HuH-7.5 (cell line): Measurements from ENCODE around the gene ZRANB1.

Experiments
- DNase-seq: peaks from one replicate; pipeline ENCODE4 v3.0.0; 2011; ENCODE audit warnings: low spot score

The ZRANB1 gene

DNA sequence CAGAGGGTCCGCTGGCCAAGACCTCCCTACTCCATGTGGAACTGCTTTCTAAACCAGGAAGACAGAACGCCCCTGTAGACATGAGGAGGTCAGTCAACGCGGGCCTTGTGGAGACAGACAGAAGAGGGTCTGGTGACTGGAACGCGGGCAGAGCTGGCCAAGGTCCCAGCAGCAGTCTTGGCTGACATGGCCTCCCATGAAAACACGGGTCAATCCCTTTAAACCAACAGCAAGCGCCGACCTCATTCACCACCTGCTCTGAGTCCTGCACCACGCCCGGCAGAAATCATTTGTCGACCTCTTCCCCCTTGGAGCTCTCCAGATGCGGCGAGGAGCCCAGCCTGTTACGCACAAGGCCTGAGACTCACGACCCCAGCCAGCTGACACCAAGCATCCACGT lies 78.5 kb downstream of the ZRANB1 start:
- DNase-seq = no peak

DNA sequence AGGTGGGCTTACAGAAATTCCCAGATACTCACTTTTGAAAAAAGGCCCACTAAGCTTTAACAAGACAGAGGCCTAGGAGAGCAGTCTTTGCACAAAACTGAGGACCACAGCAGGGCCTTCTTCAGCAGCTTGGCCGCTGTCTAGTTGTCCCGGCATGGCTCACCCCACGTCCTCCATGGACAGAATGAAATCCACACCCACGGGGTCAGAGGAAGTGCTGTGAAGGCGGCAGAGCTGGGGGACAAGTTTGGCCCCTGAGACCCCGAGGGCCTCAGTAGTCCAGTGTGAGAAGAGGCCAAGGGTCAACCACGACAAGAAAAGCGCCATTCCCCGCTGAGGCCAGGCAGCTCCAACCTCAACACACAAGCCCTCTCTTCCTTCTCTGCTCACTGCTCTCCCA lies 78.9 kb downstream of the ZRANB1 start:
- DNase-seq = no peak

DNA sequence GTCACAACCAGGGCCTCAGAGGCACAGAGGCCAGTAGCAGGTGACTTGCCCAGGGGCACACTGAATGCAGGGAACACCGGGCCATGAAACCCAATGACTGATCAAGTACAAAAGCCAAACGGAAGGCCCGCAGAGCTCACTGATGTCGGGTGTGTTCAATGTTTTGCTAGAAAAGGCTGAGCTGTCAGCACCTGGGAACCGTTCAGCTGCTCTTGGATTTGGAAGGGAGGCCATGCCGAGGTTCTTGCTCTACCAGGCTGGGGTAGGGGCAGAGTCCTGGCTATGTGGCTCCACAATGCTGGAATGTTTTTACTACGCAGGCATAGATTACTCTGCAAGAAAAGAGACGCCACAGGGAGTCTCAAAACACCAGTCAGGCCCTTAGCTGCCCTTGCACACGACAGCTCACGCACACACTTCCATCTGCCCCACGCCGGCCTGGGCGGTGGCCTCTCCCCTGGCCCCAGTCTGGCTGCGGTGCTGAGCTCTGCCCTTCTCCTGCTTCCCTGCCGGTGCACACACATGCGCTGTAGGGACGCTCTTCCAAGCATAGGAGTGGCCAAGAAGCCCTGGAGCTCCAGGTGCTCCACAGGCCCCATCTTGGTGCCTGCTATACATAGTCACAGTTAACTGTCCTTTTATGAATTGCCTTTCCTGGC lies 79.9 kb downstream of the ZRANB1 start:
- no peak for DNase-seq

- DNase-seq = no peak
Observed at GRCh38 chr10:125022671-125023070, 80.7 kb downstream of the ZRANB1 start.

GRCh38 chr10:125023255-125023654 lies 81.3 kb downstream of the ZRANB1 start:
- DNase-seq = peak; percentile 74

GRCh38 chr10:125023862-125024496 lies 82.1 kb downstream of the ZRANB1 start:
- no peak for DNase-seq

DNA sequence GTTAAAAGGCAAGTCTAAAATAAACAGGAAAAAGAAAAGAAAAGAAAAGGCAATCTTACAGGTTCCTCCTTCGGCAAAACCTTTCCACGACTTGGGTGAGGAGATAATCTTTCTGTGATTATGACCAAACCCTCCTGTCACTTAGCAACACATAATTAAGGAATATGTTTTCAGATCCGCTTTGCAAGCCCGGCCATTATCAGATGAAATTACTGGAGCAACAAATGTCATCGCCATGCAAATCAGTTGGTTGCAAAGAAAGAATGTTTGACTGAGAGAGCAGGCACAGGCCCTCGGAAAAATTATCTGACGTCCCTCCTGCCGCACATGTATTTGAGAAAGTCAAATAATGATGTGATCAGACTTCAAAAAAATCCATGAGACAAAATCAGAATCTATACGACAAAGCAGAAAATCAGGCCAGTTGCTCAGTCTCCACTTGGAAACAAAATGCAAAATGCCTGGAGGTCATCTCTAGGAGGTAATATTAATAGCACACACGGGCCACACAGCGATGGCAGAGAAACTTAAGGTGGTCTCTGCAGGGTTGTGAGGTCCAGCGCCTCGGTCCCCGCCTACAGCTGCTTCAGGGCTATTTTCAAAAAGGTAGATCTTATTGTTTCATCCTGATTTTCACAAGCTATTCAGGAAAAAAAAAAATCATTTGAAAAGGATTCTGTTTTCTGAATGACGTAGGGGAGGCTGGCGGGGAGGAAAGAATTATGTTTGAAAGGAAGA lies 82.7 kb downstream of the ZRANB1 start:
- DNase-seq = no peak

DNA sequence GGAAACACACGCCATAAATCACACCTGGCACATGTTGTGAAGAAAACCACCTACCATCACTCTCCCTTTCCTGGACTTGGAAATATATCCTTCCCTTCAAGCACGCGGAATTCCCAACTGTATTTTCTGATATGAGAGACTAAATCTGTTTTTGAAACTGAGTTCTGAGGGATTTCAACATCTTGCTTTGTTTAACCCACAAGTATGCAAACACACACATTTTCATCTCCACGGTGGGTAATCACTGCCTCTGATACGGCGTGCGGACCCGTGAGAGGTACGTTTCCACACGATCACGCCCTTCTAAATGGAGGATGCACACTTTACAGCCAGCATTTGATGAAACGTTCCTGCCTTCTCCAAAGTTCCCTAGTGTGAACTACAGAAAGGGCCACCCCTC lies 83.4 kb downstream of the ZRANB1 start:
- DNase-seq = no peak

DNA sequence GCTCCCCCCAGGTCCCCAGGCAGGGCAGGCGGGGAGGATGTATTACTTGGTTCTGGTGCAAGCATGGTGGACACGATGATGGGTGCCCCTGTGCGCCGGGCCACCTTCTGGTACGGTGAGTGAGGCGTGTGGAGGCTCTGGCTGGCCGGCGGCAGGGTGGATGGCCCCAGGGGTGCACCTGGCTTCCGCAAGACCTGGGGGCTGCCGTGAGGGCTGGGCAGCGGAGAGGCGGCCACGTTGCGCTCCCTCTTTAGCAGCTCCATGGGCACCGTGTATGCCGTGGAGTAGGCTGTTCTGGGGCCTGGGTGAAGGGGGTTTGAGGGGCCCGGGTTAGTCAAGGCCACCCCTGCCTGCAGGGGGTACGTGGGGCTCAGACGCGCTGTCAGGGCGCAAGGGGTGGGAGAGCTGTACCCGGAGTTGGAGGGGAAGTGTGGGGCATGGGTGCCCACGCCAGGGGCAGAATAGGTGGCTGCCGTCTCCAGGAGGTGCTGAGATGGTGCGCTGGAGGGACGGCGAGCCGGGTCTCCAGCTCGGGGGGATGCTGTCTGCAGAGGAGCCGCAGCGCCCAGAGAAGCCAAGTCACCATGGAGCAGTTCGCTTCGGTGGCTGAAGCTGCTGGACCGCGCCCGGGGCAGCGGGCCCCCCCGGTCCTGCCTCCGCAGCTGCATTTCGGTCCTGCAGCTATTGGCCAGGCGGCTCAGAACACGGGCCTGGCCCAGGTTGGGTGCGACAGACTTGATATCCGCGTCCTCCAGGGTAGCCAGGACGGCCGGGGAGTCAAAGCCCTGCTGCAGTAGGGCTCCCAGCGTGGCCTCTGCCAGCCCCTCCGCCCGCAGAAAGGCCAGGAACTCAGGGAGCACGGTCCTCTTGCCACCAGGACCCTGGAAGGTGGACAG lies 84.4 kb downstream of the ZRANB1 start:
- DNase-seq = no peak

DNA sequence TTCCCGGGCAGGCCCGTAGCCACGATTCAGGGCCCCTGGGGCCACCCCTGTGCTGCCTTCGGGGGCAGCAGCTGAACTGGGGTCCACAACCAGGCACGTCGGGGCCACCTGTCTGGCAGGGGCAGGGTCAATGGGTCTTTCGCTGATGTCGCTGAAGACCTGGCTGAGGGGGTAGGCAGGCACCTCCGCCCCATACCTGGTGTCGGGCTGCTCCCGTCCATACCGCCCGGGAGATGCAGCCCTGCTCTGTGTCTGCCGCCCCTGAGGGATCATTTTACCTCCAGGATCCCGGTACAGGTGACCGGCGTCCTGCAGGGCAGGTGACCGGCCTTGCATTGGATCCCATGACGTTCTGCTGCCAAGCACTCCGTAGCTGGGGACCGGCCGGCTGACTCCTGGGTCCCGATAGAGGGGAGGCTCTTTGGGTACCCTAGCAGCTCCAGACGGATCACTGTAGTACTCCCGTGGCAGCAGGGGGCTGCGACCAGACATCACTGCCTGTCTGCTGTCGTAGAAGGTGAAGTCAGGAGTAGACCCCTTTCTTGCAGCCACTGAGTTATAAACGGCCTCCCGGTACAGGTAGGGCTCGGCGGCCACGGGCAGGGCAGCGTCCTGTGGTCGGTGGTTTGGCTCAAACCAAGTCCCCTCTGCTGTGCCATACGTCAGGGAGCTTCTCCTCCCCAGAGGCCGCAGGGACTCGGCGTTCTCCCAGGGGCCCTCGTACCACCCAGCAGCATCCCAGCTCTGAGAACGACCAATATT lies 85.2 kb downstream of the ZRANB1 start:
- DNase-seq = no peak

GRCh38 chr10:125027871-125028869 lies 86.2 kb downstream of the ZRANB1 start:
- no peak for DNase-seq

DNA sequence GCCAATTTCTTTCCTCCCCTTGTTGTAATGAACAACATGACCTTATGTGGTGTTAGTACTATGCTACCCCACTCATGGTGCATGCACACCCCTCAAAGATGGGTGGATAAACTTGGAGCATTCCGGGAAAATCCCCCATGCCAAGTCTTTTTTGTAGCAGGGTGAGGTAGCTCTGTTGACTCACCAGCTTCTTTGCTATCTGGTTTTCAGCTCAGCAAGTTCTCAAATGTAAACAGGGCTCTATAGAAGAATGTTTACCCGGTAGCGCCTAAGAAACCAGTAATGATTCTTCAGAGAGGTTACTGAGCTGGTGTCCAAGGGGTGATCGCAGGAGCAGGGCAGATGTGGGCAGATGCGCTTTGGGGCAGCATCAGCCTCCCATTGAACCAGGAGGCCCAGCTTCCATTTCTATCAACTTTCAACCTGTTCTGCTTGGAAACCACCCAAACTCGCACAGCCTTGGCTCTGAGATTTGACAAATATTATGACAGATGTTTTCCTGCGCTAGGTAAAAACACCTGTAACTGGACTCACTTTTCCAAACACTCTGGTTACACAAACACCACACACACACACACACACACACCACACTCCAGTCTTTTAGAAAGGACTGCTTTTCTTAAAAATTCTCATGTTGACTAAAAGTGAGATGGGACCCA lies 87.8 kb downstream of the ZRANB1 start:
- DNase-seq = no peak

DNA sequence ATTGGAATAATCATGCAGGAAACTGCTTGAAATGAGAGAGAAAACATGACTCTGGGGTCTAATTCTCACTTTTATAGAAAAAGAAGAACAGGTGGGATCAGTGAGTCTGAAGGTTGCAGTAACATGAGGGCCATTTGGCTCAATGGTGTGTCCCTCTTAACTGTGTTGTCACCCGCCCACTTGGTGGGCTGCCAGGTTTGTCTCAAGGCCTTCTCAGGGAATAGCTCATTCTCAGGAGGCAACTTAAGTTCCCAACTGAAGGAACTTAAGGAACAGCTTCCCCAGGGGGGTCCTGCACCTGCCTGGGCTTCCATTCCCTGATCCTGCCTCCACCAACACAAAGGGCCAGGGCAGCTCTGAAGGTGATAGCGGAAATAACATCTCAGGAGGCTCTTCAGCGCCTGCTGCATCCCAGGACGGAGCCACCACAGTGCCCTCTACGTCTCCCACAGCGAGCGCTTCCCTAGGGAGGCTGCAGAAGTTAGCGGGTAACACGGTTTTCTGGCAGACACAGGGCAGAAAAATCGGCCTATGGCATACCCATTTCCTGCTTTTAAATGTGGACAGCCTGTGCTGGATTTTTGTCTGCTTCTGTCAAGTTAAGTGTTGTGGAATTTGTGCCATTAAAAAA lies 88.8 kb downstream of the ZRANB1 start:
- no peak for DNase-seq

DNA sequence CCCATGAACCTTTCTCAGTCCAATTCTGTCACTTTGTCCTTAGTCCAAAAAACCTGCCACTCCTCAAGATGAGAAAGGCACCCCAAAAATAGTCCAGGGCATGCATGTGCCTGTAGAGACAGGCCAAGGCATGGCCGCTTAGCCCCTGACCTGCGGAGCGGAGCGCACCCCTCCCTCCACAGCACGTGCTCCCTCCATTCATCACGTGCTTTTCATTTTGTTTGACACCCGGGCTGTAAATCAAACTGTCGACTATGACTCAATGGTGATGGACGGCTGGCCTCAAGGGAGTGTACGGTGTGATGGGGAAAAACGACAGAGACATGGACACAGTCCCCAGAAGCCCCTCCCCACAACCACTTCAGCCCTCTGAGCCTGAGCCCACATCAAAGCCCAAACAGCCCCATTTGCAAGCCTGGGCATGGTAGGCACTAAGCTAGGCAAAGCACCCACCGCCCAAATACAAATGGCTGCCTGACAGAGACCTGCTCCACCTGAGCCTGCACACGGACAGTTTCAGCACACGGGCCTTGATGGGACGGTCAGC lies 90.6 kb downstream of the ZRANB1 start:
- DNase-seq = no peak

DNA sequence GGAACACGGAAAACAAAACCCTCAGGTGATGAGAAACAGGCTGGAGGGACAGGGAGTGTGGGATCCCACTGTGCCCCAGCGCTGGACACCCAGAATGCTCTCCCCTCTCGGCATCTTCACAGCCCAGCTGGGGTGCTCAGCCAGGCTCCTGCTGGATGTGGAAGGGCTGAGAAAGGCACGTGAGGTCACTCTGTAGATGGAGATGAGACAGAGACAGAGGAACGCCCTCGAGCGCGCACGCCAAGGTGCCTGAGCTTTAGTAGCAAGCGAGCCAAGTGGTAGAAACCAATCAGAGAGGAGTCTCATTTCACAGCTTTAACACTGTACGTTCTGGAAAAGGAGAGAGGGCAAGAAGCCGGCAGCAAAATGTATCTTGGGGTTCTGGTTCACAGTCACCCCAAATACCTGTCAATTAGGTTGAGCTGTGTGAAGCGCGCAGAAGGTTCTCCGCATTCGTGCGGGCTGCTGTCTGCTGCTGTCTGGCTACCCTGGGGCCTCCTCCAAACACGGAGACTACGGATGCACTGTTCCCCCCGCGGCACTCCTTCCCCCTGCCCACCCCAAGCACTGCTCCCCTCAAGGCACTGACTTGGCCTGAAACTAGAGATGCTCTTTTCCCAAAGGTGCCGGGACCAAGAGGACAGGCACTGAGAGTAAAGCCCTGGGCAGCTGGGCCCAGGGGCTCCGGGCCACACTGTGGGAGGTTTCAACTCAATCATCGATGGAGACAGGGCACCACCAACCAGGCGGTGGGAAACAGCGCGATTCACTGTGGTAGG lies 91.4 kb downstream of the ZRANB1 start:
- no peak for DNase-seq

GRCh38 chr10:125034675-125035074 lies 92.8 kb downstream of the ZRANB1 start:
- no peak for DNase-seq

- DNase-seq = no peak
Observed at GRCh38 chr10:125035136-125035535, 93.2 kb downstream of the ZRANB1 start.
